GM10847 (cell line): ENCODE results near the gene DUSP2.

Experiments used
- POLR2A ChIP-seq: IDR thresholded peaks from 2 replicates; pipeline ENCODE4 v1.6.1; 2011; ENCODE audit not compliant: insufficient read length; ENCODE audit errors: extremely low read depth

Gene DUSP2

DNA sequence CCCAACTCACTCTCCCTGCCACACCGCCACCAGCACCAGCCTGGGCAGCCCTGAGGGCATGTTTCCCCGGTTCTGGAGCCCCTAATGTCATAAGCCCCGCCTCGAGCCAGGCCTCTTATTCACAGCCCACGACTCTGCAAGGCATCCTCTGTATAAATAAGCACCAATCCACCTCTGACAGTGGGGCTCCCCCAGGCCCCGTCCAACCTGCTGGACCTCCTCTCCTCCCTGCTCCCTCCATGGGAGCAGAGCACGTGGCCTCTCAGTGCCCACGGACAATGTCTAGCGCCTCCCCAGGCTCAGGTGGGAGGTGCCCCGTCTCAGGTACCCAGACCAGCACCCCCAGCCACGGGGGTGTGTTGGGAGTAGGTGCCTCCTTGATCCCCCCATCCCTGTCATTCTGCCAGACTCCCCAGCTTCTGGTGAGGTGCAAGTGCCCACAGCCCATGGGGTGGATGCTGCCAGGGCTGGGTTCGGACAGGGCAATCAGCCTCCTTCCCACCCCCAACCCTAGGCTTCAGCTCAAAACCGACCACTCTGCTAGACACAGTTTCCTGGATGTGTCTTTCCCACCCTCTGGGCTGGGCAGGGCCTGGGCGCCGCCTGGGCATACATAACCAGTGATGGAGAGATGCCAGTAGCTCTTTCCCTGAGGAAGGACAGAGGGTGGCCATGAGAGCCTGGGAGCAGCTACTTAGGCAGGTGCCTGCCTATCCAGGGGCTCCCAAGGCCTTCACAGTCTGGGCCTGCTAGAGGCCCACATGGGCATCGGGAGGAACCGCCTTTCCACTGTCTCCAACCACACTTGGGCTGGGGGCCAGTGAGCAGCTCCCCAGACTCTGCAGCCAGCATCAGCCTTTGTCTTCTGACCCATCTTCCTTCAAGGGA, 27.3 kb downstream of the DUSP2 start:
- TF ChIP-seq POLR2A: no peak

DNA sequence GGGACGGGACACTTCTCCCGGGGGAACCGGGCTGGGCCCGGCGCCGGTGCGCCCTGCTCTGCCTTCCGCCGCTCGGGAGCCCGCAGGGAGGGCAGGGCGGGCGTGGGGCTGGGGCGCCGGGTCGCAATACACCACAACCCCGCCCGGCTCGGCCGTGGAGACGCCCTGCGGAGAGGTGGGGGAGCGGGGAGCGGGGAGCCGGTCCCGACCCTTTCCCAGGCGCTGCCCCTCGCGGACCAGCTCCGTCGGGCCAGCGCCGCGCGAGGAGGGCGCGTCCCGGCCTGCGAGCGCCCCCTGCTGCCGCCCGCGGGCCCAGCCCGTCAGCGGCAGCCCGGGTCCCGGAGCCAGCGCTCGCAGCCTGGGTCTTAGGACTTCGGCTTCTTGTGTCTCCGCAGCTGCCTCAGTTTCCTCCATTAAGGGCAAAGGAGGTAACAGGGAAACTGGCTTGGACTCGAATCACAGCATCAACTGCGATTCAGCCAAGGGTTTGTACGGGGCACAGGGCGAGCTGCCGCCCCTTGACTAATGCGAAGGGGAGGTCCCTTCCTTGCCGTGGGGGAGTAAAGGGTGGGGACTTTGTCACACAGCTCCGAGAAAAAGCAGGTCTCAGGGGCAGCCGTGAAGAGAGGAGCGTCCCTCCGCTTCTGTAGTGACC, 28.2 kb downstream of the DUSP2 start:
- TF ChIP-seq POLR2A: no peak

DNA sequence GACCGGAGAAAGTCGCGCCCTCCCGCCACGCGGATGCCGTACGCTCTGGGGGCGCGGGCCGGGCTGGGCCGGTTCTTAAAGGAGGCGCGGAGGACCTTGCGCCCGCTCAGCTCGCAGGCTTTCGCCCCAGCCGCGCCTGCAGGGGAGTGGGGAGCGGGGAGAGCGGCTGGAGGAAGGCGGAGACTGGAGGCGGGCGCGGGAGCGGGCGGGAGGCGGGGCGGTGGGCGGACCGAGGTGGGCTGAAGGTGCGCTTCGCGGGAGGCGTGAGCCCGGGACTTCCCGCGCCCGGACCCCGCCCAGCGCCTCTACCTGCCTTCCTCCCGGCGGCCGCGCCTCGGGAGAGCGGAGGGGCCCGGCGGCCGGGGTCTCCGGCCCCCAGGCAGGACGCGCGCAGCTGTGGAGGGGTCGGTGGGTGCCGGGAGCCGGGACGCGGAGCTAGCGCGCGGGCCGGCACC, 28.8 kb downstream of the DUSP2 start, which contains the start of gene ADRA2B:
ADRA2B (minus strand) TSS at position 148 of the 455 bp plus-strand sequence. CDS start 422 bp downstream, outside the sequence.
- no peak for TF ChIP-seq POLR2A

DNA sequence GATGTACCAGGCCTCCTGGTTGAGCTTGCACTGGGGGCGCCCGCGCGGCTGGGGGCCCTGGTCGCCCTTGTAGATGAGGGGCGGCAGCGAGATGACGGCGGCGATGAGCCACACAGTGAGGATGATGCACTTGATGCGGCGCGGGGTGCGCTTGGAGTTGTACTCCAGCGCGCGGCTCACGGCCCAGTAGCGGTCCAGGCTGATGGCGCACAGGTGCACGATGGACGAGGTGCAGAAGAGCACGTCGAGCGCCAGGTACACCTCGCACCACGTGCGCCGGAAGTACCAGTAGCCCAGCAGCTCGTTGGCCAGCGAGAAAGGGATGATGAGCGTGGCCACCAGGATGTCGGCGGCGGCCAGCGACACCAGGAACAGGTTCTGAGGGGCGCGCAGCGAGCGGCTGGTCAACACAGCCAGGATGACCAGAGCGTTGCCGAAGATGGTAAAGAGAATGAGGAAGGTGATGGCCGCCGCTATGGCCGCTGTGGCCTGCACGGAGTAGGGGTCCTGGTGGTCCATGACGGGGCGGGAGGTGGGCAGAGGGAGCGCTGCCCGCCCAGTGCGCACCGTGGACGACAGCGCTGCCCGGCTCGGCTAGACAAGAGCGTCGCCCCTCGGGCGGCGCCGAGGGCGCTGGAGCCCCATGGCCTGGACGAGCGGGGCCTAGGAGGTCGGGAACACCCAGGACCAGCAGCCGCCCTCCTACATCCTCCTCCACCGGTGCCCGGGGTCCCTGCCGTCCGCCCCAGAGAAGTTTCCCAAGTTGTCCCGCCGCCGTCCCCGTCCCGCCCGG, 29.4 kb downstream of the DUSP2 start:
- no peak for TF ChIP-seq POLR2A

DNA sequence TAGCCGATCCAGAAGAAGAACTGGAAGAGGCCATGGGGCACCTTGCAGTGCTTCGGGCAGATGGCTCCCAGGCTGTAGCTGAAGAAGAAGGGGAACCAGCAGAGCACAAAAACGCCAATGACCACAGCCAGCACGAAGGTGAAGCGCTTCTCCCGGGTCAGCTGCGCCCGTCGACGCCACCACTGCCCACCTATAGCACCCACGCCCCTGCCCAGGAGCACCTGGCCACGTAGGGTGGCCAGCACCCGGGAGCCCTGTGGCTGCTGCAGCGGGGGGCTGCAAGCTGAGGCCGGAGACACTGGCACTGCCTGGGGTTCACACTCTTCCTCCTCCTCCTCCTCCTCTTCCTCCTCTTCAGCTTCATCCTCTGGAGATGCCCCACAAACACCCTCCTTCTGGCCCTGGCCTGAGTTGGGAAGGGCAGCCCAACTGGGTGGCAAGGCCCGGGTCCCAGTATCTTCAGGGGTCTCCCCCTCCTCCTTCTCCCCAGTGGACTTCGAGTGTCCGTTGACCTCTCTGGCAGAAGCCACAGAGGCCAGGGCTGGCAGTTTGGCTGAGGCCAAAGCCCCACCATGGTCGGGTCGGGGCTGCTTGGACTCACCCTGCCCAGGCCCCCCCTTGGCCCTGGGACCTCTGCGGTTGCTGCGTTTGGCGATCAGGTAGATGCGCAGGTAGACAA, 30.2 kb downstream of the DUSP2 start:
- TF ChIP-seq POLR2A: no peak

DNA sequence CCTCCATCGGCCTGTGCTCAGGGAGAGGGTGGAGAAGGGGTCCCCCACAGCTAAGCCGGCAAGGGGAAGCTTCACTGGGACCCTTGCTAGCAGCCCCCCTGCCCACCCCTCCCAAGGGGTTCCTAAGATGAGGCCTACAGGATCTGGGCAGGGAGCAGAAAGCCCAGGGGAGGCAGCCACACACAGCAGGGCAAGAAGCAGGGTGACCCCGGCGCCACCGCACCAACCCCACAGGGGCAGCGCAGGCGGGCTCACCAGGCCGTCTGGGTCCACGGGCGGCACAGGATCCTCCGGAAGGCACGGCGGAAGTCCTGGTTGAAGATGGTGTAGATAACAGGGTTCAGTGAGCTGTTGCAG, 30.7 kb downstream of the DUSP2 start:
- TF ChIP-seq POLR2A: no peak

DNA sequence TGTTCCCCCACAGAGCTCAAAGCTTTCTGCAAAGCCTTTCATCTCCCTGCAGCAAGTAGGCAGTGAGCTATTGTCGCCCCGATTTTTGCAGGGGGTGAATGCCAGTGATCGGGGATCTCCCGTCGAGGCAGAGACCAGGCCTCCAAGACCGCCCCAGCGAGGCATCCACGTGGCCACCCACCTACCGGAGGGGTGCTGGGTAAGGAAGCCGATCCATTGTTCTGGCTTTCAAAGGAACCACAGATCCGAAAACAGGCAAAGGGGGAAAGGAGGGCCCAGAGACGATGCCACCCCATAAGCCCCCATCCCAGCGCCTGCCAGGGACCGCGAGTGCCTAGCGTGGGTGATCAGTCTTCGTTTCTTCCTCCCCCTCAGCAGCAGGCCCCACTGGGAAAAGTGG, 31.3 kb downstream of the DUSP2 start:
- no peak for TF ChIP-seq POLR2A

DNA sequence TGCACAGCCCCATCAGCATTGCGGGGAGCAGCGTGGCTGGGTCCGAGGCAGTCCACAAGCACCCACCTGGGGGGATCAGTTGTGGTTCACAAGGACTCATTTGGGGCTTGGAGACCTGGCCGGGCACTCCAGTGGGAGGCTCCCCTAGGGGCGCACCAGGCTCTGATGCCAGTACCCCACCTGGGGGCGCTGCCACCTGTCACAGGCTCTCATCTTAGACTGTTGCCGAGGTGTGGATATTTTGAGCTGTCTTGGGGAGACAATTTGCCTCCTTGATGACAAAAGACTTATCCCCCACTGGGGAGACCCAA, 31.9 kb downstream of the DUSP2 start:
- TF ChIP-seq POLR2A: no peak

DNA sequence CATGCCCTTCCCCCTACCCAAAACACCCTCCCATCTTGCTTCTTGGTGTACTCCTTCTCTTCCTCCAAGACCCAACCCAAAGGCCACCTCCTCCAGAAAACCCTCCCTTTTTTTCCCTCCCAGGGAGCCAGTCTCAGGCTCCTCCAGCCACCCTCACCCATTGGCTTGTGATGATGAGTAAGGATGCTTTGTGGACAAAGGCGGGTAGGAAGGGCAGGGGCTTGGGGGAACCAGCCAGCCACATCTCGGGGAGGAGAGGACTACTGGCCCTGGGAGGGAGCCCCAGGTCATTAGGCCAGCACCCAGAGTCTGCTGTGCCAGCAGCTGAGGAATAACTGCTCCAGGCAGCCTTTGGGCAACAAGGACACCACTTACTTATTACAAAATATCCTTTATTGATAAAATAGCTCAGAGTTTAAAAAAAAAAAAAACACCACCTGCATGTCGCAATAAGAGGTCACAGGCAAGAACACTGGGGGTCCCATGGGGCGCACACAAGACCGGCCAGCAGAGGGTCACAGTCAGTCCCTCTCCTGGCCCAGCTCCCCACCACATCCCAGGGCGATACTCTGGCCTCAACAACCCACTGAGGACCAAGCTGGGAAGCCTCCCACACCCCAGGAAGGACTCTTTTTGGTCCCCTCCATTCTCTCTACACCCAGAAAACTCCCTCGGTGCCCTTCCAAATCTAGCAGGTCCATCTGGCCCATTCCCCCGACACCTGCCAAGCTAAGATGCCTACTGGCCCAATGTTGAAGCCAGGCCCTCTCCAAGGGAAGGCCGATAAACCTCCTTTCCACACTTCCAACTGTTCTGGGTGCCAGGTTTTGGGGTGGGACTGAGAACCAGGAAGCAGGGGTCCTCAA, 32.5 kb downstream of the DUSP2 start:
- no peak for TF ChIP-seq POLR2A

DNA sequence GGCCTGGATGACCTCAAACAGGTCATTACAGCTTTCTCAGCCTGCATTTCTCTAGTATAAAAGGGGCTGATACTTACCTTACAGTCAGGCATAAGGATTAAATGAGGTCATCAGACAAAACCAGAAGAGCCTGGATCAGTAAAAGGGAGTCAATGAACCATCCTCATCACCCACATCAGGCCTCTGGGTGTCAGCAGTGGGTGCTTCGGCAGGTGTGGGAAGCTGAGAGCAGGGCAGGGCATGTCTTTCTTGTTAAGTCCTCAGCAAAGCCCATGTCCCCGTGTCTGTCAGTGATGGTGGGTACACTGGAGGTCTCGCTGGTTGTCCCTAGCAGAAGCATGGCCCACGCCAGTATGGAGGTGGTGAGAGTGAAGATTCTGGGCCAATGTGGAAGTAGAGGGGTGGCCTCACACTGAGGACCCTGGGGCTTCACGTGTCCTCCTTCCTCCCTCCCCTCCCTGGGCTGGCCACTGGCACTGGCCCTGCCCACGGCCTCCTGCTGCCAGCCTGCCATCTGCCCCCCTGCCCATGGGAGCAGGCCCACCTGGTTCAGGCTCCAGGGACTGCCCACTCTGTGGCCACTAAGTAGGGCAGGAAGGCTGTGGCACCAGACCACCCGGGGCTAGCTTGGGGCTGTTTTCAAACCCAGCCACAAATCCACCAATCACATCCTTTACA, 33.3 kb downstream of the DUSP2 start:
- no peak for TF ChIP-seq POLR2A

DNA sequence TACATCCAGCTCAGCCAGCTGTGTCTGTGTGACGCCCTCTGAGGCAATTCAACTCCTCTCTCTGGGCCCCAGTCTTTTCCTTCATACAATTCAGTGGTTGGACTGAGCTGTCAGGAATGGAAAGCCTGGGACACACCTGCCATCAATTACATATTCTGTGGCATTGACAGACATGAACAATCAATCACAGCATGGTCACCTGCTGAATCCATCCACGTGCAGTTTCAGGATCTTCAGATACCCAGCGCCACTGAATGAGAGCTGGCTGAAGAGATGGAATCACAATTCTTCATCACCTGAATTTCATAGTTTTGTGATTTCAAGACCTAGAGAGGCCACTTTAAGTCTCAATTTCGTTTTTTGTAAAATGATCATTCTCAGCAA, 34.0 kb downstream of the DUSP2 start:
- no peak for TF ChIP-seq POLR2A

DNA sequence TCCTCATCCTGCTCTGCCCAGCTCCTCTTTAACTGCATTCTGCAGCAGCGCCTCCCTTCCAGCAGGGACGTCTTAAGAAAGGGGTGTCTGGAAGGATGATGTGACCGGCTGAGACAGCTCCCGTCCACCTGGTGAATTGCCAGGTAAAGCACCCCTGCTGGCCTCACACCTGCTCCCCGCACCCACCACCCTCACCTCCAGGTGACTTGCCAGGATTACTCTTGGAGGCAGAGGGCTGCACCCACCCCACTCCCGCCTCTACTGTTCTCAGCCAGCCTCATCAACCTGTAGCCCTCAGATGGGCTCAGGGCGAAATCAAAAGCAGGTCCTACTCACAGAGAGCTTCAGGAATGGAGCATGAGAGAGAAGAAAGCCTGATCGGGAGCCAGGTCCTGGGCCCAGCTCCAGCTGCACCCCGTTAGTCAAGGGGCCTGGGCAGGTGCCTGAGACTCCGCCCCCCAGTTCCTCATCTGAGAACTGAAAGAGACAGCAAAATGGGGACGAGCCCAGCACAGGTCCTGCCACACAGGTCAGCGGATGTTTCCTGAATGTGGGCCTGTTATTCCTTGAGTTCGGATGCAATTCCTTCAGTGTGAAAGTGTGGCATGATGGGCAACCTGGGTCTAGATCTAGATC, 34.5 kb downstream of the DUSP2 start:
- no peak for TF ChIP-seq POLR2A

DNA sequence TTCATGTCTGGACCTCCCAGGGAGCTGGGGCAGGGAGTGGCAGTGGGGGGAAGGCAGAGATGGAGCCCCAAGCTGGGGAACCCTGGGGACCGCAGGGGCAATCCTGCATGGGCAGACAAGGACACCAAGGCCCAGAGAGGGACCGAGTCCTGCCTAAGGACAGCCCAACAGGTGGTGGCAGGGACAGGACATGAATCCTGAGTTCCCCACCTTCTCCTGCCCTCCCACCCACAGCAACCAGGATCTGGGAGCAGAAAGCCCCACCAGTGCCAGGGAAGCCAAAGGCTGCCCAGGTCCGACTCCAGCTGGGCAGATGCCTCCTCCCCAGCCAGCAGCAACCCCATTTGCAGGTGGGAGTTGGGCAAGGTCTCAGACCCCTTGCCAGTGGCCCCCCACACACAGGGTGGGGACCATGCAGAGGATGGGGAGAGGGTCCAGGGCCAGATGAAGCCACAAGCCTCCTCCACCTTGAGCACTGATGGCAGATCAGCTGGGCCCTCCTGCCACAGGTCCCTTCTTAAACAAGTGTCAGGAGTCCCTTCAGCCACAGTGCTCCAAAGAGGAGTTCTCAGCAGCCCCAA, 35.2 kb downstream of the DUSP2 start:
- TF ChIP-seq POLR2A: no peak

DNA sequence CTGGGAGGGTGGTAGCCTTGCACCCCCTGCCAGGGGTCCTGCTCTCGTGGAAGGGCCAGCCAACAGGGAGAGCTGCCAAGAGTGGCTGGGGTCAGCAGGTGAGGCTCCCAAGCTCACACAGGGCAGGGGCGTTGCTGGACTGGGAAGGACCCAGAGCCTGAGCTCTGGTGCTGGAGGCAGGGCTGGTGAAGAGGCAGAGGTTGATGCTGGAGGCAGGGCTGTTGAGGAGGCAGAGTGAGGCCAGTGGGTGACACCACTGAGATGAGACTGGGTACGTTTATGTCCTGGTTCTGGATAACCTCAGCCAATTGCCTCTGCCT, 35.9 kb downstream of the DUSP2 start:
- no peak for TF ChIP-seq POLR2A
